ENCODE data around the gene TMEM50A.
"Not testable (repeated sequence)": the region's sequence is repeated elsewhere in the genome, so short reads cannot be mapped to it uniquely, and the experiment has no call there.

The TMEM50A gene

DNA sequence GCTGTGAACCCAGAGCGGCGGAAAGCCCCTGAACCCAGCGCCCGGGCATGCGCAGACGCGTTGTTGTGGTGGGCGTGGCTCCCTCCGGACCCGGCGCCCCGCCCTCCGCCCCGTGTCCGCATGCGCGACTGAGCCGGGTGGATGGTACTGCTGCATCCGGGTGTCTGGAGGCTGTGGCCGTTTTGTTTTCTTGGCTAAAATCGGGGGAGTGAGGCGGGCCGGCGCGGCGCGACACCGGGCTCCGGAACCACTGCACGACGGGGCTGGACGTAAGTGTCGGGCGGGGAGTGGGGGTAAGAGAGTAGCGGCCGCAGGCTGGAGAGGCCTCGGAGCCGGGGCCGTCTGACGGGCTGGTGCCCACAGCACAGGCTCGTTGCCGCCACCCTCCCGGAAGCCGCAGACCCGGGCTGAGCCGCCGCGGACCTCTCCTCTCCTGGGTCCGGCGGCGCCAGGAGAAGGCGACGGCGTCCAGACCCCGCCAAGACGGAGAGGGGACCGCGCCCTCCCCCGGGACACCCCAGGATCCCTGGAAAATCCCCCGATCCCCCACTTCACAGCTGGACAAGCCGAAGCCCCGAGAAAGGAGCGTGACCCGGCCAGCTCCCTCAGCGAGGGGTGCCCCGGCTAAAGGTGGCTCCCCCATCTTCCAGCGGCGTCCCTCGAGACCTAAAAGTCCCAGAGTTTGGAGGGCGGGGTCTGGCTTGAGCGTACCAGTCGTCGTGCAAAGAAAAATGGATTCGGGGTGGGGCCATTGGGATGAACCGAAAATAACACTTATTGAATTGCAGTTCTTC lies at the start of gene TMEM50A:
TMEM50A (plus strand) TSS at position 147 of the 794 bp plus-strand sequence. CDS start 2,153 bp downstream, outside the sequence.
- peak; percentile 82 to 84 for DNase-seq (ENCODE audit: low read depth in 2 of 2)

DNA sequence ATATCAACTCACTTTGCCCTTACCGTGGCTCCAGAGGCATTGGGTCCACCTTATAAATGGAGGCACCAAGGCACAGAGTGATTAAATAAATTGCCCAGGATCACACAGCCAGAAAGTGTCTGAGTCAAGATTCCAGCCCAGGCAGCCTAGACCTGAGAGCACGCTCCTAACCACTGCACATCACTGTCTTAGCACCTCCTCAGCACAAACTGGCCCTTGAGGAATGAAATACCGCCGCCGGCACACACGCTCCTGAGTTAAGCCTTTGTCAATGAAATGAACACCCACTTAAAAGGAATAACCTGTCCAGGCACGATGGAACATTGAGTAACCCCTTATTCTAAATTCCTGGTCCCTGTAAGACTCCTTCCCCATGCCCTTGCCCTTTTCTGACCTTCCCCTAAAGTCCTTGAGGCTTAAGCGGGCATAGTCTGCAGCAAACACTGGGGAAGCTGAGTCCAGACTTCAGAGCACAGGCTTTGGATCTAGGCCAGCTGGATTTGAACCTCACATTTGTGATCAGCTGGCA lies 49.5 kb upstream of the TMEM50A start:
- DNase-seq (ENCODE audit: low read depth in 2 of 2) = not testable (repeated sequence)

- DNase-seq (ENCODE audit: low read depth in 2 of 2) = not testable (repeated sequence)
Measured at GRCh38 chr1:25290043-25290442, 48.1 kb upstream of the TMEM50A start.

- not testable (repeated sequence) for DNase-seq (ENCODE audit: low read depth in 2 of 2)
Measured at GRCh38 chr1:25293426-25293825, 44.7 kb upstream of the TMEM50A start.

DNA sequence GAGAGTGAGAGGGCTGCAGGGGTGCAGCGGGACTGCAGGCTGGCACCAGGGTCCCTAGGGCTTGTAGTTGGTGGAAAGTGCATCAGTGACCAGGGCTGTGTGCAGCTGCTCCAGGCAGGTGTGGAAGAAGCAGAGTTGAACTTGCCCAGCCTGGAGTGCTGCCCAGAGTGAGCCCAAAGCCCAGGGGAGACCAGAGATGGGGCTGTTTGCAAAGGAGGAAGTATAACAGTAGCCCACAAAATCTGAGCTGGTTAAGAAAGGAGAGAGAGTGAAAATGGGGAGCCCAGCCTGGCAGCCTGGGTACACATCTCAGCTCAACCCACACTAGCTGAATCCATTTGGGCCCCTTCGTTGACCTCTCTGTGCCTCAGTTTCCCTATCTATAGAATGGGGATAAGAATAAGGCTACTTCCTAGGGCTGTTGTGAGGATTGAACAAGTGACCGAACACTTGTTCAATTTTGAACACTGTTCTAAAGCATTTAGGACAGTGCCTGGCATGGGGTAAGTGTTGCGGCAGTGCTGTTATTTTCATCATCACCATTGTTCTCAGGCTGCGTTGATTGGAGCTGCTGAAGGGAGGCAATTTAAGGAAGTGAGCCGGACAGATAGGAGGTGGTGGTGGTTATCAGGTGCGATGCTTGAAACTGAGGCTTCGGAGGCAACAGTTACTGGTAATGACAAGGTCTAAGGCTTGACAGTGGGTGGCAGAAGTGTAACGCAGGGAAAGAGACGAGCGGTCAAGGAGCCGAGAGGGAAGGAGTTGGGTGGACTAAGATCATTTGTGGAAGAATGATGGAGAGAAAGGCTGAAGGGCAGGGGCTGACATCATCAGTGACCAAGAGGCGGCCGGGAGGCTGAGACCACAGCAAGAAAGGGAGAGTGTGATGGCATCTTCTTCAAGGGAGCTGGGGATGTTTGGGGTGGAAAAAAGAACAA lies 43.0 kb upstream of the TMEM50A start:
- DNase-seq (ENCODE audit: low read depth in 2 of 2) = not testable (repeated sequence)

DNA sequence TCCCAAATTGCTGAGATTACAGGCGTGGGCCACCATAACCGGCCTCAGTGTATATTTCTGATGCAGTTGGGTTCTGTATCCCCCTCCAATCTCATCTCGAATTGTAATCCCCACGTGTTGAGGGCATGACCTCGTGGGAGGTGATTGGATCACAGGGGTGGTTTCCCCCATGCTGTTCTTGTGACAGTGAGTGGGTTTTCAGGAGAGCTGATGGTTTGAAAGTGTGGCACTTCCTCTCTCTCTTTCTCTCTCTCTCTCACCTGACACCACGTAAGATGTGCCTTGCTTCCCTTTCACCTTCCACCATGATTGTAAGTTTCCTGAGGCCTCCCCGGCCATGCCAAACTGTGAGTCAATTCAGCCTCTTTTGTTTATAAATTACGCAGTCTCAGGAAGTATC lies 41.6 kb upstream of the TMEM50A start:
- DNase-seq (ENCODE audit: low read depth in 2 of 2) = not testable (repeated sequence)

GRCh38 chr1:25300729-25301128 lies 37.4 kb upstream of the TMEM50A start:
- DNase-seq (ENCODE audit: low read depth in 2 of 2) = not testable (repeated sequence)

DNA sequence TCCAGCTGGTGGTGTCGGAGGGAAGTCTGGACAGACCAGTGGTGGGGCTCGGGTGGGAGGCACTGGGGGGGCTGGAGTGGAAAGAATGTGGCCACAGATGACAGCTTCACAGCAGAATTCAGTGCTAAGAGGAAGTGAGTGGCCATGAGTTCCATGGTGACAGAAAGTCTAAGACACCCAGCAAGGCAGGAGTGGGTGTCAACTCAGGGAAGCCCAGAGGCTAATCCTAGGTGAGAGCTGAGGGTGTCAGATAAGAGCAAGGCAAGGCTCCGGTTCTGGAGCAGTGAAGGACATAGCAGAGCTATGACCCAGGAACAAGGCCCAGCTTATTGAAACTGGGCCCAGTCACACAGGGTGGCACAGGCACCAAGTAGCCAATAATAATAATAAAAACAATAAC lies 35.8 kb upstream of the TMEM50A start:
- DNase-seq (ENCODE audit: low read depth in 2 of 2) = not testable (repeated sequence)

DNA sequence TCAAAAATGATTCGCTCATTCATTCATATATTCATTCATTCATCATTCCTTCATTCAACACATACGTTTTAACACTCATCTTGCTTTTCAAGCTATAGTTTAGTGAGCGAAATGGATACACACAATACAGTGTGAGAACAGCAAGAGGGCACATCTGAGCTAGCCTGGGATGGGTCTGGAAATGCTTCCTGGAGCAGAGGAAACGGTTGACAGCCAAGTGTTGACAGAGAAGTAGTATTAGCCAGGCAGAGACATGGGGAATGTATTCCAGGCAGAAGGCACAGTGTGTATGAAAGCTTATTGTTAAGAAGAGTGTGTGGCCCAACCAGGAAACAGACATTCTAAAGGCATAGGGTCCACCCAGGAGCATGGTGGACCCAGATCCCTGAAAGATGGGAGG lies 33.2 kb upstream of the TMEM50A start:
- DNase-seq (ENCODE audit: low read depth in 2 of 2) = not testable (repeated sequence)

- not testable (repeated sequence) for DNase-seq (ENCODE audit: low read depth in 2 of 2)
Measured at GRCh38 chr1:25308168-25308567, 30.0 kb upstream of the TMEM50A start.

DNA sequence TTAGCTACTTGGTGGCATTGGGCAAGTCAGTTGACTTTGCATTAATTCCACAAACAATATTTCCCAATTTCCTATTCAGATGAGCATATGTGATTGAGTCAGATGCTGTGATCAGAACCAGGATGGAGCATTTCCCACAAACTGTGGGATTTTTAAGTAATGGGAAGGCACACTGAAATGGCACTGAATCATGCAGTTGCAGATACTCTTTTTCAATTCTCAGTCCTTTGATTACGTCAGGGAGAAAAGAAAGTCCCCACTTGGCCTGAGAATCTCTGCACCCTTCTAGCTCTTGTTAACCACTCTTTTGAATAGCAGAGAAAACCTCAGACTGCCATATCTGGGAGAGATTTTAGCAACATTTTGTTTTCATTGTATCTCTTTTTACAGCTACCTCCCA lies 29.0 kb upstream of the TMEM50A start:
- DNase-seq (ENCODE audit: low read depth in 2 of 2) = not testable (repeated sequence)

DNA sequence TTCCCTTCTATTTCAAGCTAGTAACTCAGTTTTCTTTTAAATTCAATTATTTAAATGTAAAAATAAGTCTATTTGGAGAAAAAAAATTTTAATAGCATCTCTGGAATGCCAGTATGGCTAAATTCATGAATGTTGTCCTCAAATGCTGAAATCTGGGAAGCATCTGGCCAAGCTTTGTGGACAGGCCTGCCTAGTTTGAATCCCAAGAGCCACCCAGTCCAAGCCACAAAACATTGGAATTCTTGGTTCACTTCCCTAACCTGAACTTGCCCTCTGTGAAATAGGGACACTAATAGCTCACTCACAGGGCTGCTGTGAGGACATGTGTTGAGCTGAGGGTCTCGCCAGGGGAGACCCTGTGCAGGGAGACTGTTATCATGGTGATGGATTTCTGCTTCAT lies 28.6 kb upstream of the TMEM50A start:
- not testable (repeated sequence) for DNase-seq (ENCODE audit: low read depth in 2 of 2)

DNA sequence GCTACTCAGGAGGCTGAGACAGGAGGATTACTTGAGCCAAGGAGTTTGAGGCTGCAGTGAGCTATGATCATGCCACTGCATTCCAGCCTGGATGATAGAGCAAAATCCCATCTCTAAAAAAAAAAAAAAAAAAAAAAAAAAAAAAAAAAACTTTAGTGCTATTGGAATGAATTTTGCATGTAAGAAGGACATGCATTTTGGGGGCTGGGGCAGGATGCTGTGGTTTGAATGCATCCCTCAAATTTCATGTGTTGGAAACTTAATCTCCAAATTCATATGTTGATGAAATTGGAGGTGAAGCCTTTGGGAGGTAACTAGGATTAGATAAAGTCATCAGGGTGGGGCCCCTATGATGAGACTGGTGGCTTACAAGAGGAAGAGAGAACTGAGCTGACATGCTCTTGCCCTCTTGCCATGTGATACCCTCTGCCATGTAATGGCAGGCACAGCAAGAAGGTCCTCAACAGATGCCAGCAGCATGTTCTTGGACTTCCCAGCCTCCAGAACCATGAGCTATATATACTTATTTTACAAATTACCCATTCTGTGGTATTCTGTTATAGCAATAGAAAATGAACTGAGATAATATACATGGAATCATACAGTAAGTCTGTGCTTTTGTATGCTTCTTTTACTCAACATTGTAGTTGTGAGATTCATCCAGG lies 25.2 kb upstream of the TMEM50A start:
- not testable (repeated sequence) for DNase-seq (ENCODE audit: low read depth in 2 of 2)

- not testable (repeated sequence) for DNase-seq (ENCODE audit: low read depth in 2 of 2)
Measured at GRCh38 chr1:25320314-25320938, 17.7 kb upstream of the TMEM50A start.

DNA sequence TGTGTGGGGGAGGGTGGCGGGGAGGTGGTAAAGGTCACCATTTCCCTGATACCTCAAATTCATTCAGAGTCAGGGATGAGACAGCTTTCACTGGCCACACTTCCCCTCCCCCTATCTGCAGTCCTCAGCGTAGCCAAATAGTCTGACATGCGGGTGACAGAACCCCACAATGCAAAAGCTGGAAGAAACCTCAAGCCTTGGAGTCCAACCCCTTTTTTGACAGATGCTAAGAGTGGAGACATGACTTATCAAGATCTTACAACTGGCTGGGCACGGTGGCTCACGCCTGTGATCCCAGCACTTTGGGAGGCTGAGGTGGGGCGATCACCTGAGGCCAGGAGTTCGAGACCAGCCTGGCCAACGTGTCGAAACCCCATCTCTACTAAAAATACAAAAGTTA lies 16.0 kb upstream of the TMEM50A start:
- DNase-seq (ENCODE audit: low read depth in 2 of 2) = not testable (repeated sequence)

- DNase-seq (ENCODE audit: low read depth in 2 of 2) = not testable (repeated sequence)
Measured at GRCh38 chr1:25324407-25324806, 13.7 kb upstream of the TMEM50A start.

DNA sequence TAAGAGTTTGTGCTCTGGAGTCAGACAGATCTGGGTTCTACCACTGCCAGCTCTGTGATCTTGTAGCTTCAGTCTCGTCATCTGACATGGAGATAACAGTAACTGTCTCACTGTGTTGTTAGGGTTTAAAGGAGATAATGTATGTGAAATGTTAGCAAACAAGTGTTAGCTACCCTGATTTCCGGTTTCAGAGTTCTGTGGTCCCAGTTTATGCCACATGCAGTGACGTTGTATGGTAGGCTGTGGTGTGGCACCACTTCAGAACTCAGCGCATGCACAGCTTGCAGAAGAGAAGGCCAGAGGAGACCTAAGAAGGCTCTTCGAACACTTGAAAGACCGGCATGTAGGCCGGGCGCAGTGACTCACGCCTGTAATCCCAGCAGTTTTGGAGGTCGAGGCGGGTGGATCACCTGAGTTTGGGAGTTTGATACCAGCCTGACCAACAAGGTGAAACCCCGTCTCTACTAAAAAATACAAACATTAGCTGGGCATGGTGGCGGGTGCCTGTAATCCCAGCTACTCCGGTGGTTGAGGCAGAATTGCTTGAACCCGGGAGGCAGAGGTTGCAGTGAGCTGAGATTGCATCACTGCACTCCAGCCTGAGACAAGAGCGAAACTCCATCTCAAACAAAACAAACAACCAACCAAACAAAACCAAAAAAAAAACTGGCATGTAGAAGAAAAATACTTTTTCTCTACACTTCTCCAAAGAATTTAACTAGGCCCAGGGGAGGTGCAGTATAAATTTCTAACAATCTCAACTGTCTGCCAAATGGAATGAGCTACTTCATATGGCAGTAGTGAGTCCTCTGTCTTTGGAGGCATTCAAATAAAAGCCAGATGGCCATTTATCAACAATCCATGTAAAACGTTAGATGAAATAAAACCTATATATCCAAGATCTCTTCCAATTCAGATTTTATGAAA lies 10.0 kb upstream of the TMEM50A start:
- not testable (repeated sequence) for DNase-seq (ENCODE audit: low read depth in 2 of 2)

DNA sequence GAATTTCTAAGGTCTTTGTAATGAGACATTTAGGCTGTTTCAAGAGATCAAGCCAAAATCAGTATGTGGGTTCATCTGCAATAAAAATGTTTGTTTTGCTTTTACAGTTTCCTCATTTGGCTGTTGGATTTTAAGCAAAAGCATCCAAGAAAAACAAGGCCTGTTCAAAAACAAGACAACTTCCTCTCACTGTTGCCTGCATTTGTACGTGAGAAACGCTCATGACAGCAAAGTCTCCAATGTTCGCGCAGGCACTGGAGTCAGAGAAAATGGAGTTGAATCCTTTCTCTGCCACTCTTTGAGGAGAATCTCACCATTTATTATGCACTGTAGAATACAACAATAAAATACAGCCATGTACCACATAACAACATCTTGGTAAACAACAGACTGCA lies 9.3 kb upstream of the TMEM50A start:
- not testable (repeated sequence) for DNase-seq (ENCODE audit: low read depth in 2 of 2)

- not testable (repeated sequence) for DNase-seq (ENCODE audit: low read depth in 2 of 2)
Measured at GRCh38 chr1:25329336-25329735, 8.8 kb upstream of the TMEM50A start.

GRCh38 chr1:25329950-25330349 lies 8.2 kb upstream of the TMEM50A start:
- DNase-seq (ENCODE audit: low read depth in 2 of 2) = not testable (repeated sequence)

Measured in stimulated activated CD4-positive, alpha-beta T cell treated with anti-CD3 and anti-CD28 coated beads, Interleukin-15, amount 100 ng/mL, for 48 hours (primary cell).